ENCODE data around the gene NIPSNAP2.

Gene NIPSNAP2

DNA sequence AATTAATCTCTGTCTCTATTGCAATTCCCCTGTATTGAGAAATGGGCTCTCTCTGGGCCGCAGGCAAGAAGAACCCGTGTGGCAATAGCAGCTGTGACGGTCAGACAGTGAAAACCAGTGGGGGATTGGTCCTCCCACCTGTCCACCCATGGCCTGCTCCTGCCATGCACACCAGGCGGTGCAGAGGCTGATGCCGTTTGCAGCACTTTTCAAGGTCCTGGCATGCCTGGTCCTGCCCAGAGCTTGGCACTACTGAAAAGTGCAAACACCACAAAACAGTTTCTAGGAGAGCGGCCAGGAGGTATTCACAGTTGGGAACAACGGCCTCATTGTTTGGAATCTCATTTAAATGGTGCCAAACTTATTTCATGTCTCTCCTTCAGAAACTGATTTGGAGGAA is 45.3 kb downstream of the NIPSNAP2 start:
- TF ChIP-seq GATA3 (IDR thresholded peaks at IDR 0.05; ENCODE audit: low read depth, low read length) = no peak
- TF ChIP-seq GATA2 (IDR thresholded peaks at IDR 0.05; ENCODE audit: low read depth, low read length) = no peak

DNA sequence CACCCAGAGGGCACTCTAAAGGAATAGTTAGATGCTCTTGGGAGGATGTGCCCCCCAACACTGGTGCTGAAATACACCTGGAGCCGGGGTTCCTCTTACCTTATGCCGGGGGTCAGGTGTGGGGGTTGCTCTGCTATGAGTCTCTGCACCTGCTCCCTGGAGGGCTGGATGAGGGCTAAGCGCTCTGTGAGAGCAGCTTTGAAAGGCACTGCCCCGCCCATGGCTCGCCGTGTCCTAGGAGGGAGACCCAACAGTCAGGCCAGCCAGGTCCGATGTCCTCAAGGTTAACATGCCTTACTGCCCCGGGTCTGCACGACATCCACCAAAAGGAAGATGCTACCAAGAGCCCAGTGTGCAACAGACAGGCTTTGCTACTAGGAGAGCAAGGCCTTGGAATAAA is 55.1 kb downstream of the NIPSNAP2 start:
- TF ChIP-seq GATA3 (IDR thresholded peaks at IDR 0.05; ENCODE audit: low read depth, low read length) (no peak), GATA2 (IDR thresholded peaks at IDR 0.05; ENCODE audit: low read depth, low read length) (no peak)

DNA sequence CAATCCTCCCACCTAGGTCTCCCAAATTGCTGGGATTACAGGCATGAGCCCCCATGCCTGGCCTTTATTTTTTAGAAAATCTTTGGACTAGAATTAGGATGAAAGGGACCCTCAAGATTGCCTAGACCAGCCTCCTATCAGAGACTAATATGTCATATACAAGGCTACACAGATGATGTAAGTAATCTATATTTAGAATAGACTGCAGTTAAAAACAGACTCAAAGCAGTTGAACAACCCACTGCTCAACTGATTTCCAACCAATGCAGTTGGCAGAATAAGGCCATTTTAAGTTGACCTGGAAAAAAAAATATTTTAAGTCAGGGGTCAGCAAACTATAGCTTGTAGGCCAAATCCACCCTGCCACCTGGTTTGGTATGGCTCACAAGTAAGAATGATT is 59.1 kb downstream of the NIPSNAP2 start:
- TF ChIP-seq GATA3 (IDR thresholded peaks at IDR 0.05; ENCODE audit: low read depth, low read length) (no peak), GATA2 (IDR thresholded peaks at IDR 0.05; ENCODE audit: low read depth, low read length) (no peak)

DNA sequence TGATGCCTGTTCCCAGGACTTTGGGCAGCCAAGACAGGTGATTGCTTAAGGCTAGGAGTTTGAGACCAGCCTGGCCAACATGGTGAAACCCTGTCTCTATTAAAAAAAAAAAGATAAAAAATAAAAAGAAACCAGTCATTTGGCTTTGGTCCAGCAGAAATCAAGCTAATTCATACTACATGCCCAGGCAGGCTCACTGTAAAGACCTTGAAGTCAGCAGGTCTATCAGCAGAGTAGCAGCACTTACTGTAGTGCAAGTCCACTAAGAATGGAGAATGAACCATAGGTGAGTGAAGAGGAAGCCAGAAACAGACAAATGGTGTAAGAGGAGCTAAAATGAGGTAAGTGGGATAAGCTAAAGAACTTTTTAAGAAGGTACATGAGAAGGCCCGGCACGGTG is 62.2 kb downstream of the NIPSNAP2 start:
- TF ChIP-seq GATA2 (IDR thresholded peaks at IDR 0.05; ENCODE audit: low read depth, low read length) (no peak), GATA3 (IDR thresholded peaks at IDR 0.05; ENCODE audit: low read depth, low read length) (no peak)

DNA sequence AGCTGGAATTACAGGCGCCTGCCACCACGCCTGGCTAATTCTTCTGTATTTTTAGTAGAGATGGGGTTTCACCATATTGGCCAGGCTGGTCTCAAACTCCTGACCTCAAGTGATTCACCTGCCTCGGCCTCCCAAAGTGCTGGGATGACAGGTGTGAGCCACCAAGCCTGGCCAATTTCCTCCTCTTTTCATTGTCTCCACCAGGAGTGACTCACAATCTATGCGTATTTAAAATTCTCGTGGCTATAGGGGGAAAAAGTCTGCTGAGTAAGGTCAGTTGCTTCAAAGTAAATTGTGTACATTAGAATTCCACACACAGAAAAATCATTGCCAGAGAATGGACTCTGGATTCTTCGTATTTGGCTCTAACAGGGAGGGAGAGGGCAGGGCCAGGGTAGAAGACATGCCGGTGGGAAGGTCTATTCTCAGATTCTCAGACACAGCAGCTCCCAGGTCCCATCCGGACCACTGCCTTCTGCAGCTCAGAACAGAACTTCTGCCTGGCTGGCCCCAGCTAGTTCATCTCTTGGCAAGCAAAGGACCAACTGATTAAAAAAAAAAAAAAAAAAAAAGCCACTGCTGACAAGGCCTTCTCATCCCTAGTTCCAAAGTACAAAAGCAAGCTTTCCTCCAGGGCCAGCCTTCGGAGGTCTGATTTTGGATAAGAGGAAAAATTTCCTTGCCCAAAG is 64.7 kb downstream of the NIPSNAP2 start:
- TF ChIP-seq GATA3 (IDR thresholded peaks at IDR 0.05; ENCODE audit: low read depth, low read length) (no peak), GATA2 (IDR thresholded peaks at IDR 0.05; ENCODE audit: low read depth, low read length) (no peak)

DNA sequence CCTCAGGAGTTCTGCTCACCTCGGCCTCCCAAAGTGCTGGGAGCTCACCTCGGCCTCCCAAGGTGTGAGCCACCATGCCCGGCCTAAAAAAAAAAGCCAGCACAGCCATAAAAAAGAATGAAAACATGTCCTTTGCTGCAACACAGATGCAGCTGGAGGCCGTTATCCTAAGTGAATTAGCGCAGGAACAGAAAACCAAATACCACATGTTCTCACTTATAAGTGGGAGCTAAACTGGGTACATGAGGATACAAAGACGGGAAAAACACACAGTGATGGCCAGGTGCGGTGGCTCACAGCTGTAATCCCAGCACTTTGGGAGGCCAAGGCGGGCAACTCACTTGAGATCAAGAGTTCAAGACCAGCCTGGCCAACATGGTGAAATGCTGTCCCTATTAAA is 66.0 kb downstream of the NIPSNAP2 start:
- no peak for TF ChIP-seq GATA2 (IDR thresholded peaks at IDR 0.05; ENCODE audit: low read depth, low read length)
- TF ChIP-seq GATA3 (IDR thresholded peaks at IDR 0.05; ENCODE audit: low read depth, low read length) = no peak

DNA sequence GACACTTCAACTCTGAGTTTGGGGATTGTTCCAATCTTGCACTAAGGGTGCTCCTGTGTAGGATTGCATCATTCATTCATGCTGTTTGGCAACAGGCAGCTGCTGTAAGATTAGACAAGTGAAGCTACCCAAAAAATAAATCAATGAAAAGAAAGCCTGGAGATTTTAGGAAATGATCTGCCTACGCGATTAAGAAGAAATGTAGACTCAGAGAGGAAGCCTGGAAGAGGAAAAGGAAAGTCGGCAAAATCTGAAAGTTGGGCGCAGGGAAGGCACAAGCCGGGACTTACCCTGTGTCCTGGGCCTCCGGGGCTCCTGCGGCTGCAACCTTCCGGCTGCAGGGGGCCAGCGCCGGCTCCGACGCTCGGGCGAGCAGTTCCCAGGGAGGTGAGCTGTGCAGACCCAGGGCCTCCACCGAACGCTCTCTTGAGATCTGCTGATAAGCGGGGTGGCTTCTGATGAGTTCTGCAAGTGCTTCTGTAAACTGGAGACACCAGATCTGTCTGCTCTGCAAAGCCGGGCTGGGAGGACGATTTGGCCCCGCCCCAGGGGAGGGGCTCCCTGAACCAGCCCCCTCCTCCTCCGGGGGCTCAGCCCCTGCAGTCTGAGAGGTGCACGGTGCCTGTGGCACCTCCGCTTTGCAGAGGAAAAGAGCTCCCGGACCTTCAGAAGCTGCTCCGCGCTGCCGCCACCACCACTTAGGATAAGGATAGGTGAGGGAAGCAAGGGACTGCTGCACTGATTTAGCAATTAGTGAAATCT is 69.5 kb downstream of the NIPSNAP2 start:
- TF ChIP-seq GATA3 (IDR thresholded peaks at IDR 0.05; ENCODE audit: low read depth, low read length) = peak; percentile 93
- peak; percentile 99 for TF ChIP-seq GATA2 (IDR thresholded peaks at IDR 0.05; ENCODE audit: low read depth, low read length)

DNA sequence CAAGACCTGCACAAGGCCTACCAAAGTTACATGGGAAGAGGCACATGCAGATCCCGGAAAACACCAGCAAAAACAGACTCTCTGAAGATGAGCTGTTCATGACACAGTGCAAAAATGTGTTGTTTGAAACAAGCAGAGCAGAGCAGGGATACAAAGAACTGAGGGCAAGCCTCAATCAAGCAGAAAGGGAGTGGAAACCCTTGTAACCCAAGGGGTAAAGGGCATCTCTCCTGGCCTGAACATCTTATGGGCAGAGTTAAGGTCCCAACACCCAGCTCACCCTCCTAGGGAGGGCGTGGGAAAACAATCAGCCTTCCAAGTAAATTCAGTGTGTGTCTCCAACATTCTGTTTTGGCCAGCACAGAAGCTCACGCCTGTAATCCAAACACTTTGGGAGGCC is 76.3 kb downstream of the NIPSNAP2 start:
- TF ChIP-seq GATA3 (IDR thresholded peaks at IDR 0.05; ENCODE audit: low read depth, low read length) (no peak), GATA2 (IDR thresholded peaks at IDR 0.05; ENCODE audit: low read depth, low read length) (no peak)

DNA sequence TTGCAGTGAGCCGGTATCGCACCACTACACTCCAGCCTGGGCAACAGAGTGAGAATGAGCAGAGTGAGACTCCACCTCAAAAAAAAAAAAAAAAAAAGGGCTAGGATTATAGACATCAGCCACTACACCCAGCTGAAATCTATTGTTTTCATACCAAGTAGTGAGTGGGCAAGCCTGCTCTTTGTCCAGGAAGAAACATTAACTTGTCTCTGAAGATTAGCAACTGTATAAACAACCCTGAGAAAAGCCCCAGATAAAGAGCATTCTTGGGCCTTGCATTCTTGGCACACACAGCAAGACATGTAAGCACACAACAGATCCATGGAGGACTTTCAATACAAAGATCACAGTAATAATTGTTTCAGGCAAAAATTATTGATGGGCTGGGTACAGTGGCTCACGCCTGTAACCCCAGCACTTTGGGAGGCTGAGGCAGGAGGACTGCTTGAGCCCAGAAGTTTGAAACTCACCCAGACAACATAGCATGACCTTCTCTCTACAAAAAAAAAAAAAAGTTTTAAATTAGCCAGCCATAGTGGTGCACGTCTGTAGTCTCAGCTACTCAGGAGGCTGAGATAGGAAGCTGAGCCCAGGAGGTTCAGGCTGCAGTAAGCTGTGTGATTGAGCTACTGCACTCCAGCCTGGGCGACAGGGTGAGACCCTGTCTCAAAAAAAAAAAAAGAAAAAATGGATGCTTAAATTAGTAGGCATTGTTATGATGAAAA is 82.5 kb downstream of the NIPSNAP2 start:
- TF ChIP-seq GATA3 (IDR thresholded peaks at IDR 0.05; ENCODE audit: low read depth, low read length) (no peak), GATA2 (IDR thresholded peaks at IDR 0.05; ENCODE audit: low read depth, low read length) (no peak)

DNA sequence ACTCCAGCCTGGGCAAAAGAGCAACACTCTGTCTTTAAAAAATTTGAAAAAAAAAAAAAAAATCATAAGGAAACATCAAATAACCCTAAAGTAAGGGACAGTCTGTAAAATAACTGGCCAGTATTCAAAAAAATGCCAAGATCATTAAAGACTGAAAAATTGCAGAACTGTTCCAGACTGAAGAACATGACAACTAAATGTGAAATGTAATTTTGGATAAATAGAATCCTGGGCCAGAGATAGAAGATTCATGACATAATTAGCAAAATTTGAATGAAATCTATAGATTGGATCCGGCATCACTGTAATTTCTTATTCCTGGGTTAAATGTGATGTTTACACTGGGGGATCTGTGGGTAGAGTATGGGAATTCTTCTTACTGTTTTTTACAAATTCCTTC is 83.9 kb downstream of the NIPSNAP2 start:
- TF ChIP-seq GATA2 (IDR thresholded peaks at IDR 0.05; ENCODE audit: low read depth, low read length) = no peak
